GM21723 (cell line): ENCODE measurements around the gene TM9SF1.
A peak's percentile ranks its signal among the peaks of the same experiment; 100 is the strongest.

Experiments used
- ATAC-seq: cut with Tn5 transposase; IDR thresholded peaks from one replicate; pipeline ENCODE4 v1.9.1; 2021; ENCODE audit warnings: mild to moderate bottlenecking, moderate library complexity; ENCODE audit not compliant: unreplicated experiment

The TM9SF1 gene

GRCh38 chr14:24179961-24180796, 15.1 kb downstream of the TM9SF1 start:
- no peak for ATAC-seq

GRCh38 chr14:24179294-24179960, 15.8 kb downstream of the TM9SF1 start:
- ATAC-seq: no peak

- ATAC-seq: no peak
Observed at GRCh38 chr14:24178399-24179178, 16.7 kb downstream of the TM9SF1 start.

- no peak for ATAC-seq
Observed at GRCh38 chr14:24177891-24178290, 17.4 kb downstream of the TM9SF1 start.

GRCh38 chr14:24177041-24177825, 18.0 kb downstream of the TM9SF1 start:
- no peak for ATAC-seq

- ATAC-seq: no peak
Observed at GRCh38 chr14:24176599-24176998, 18.6 kb downstream of the TM9SF1 start.

GRCh38 chr14:24172871-24173281, 22.4 kb downstream of the TM9SF1 start:
- ATAC-seq: no peak

- ATAC-seq: no peak
Observed at GRCh38 chr14:24172261-24172860, 22.9 kb downstream of the TM9SF1 start.

GRCh38 chr14:24171422-24172260, 23.6 kb downstream of the TM9SF1 start, which contains the start of gene REC8:
TSS of gene REC8 (plus strand) at chr14:24172080. CDS start at chr14:24172553, 473 bp downstream.
- peak; percentile 83 for ATAC-seq

GRCh38 chr14:24167469-24168114, 27.6 kb downstream of the TM9SF1 start:
- no peak for ATAC-seq

- no peak for ATAC-seq
Observed at GRCh38 chr14:24165785-24166184, 29.5 kb downstream of the TM9SF1 start.

- ATAC-seq: no peak
Observed at GRCh38 chr14:24164518-24164991, 30.7 kb downstream of the TM9SF1 start.

GRCh38 chr14:24162093-24162492, 33.1 kb downstream of the TM9SF1 start:
- ATAC-seq: no peak

GRCh38 chr14:24160850-24161804, 34.1 kb downstream of the TM9SF1 start, which contains the start of gene IRF9:
TSS of gene IRF9 (plus strand) at chr14:24161265. CDS start at chr14:24162145, 880 bp downstream.
- peak; percentile 85 for ATAC-seq

GRCh38 chr14:24160499-24160849, 34.8 kb downstream of the TM9SF1 start:
- peak; percentile 2 for ATAC-seq

GRCh38 chr14:24159777-24160498, 35.3 kb downstream of the TM9SF1 start:
- no peak for ATAC-seq

- no peak for ATAC-seq
Observed at GRCh38 chr14:24157331-24157730, 37.9 kb downstream of the TM9SF1 start.
